Stimulated activated CD4-positive, alpha-beta T cell treated with anti-CD3 and anti-CD28 coated beads, Interleukin-1b, Interleukin-23, amount 100 ng/mL, for 1 hour (primary cell): ENCODE measurements around the gene STON2.

Source experiments
- DNase-seq, 2 donors: peaks; one replicate each; pipeline ENCODE4 v3.0.0-alpha.2; 2020; ENCODE audit warnings: low read depth in 2 of 2

The STON2 gene

GRCh38 chr14:81336009-81336408 lies 64.1 kb downstream of the STON2 start:
- DNase-seq, result no peak

GRCh38 chr14:81332725-81333124 lies 67.4 kb downstream of the STON2 start:
- DNase-seq, result no peak

DNA sequence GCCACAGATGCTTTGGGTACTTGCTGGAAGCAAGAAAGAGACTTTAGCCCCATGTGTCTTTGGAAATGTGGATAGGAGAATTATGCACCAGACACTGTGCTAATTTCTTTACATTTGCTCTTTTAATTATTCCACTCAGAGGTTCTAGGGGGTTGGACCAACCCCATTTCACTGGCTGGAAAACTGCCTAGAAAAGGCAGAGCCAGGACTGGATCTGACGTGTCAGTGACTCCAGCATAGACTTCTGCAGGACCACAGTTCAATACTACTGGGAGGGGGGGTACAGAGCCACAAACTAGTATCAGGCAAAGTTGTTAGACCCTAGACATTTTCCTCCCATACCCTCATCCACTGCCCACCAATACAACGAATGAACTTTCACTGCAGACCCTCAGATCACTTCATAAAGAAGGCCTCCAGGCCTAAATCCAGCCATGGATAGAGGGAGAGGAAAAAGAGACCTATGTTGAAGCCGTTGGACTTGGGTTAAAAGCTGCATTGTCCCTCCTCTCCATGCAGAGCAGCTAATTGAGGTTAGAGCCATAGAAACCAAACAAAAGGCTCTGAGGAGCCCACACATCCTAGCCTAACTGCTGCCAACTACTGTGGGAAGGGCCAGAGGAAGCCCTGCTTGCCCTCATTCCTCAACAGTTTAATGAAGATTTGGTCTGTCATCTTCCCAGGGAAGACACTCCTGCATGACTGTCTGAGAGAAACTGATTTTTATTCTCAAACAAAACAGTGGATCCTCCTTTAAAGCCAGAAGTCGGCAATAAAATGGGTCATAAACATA lies 68.7 kb downstream of the STON2 start:
- DNase-seq, result no peak

- no peak for DNase-seq
These were observed 69.5 kb downstream of the STON2 start for GRCh38 chr14:81330619-81331122.

- no peak for DNase-seq
These were observed 70.3 kb downstream of the STON2 start for GRCh38 chr14:81329640-81330381.

DNA sequence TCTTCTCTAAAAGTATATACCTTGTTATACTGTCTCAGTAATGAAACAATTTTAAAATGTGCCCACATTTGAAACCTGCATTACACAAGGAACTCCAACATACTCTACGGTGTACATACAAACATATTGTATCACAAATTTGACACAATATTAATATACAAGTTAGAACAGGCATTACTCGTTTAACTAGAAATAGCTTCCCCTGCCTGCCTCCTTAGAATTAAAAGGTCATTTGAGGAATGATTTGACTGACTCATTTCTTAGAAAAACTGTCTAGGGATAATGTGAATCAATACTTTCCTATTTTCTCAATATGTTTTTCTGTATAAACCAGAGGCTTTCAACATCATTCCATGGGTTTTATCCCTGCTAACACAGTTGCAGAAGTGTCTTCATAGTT lies 73.7 kb downstream of the STON2 start:
- no peak for DNase-seq

DNA sequence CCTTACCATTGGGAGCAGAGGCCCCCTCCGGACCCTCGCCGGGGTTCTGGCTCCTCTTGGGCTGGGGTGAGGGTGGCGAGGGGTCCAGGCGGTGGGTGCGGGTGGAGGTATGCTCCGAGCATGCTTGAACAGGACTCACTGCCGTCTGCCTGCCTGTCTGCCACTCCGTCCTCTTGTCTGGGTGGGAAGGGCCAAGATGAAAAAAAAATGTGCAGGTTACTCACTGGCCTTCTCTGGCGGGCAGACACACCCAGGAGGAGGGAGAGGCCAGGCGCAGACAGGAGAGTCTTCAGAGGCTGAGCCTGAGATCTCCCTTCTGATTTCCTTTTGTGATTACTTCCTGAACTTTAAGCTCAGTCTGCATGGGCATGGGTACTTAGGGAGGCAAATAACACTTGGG lies 76.1 kb downstream of the STON2 start:
- no peak for DNase-seq

DNA sequence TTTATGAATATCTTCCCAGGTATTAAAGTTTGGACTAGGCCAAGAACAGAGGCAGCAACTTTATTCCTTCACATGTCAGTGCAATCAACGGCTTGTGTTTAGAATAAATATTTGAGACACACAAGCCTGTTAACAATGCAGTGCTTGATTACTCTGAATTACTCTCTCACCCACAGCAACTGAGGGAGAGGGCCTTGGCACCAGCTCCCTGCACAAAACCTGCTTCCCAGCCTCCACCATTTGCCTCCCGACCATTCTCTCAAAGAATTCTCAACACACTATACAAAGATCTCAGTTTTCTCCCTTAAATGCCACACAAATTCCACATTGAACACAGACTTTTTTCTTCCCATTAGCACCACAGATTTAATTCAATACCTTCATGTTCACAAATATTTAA lies 77.0 kb downstream of the STON2 start:
- no peak for DNase-seq

DNA sequence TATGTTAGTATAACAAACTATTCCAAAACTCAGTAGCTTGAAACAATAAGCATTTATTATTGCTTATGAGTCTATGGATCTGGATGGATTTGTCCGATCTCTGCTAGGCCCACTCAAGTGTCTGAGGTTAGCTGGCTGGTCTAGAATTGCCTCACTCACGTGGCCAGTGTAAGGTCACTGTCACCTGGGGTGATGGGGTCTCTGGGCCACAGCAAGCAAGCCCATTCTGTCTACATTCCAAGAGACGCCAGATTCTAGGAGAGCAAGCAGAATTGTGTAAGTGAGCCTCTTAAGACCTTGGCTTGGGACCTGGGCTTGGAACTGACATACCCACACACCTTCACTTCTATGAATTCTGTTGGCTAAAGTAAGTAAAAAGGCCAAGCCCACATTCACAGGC lies 80.2 kb downstream of the STON2 start:
- DNase-seq, result no peak

DNA sequence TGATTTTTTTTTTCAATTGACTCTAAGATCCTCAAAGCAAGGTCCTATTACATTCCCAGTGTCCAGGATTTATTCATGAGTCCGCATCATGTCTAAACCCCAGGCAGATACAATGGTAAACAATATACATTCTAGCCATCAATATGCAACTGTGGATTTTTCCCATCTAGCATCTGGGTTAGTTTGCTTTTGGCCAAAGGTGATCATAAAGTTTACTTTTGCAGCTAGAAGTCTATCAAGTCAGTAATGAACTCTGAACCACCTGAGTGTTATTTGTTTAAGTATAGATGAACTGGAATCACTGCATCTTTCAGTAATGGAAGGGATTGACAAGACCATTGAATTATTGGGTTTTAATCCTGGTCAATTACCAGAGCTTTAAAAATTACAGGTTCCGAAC lies 80.8 kb downstream of the STON2 start:
- DNase-seq, result no peak

GRCh38 chr14:81315341-81315740 lies 84.8 kb downstream of the STON2 start:
- DNase-seq, result no peak

DNA sequence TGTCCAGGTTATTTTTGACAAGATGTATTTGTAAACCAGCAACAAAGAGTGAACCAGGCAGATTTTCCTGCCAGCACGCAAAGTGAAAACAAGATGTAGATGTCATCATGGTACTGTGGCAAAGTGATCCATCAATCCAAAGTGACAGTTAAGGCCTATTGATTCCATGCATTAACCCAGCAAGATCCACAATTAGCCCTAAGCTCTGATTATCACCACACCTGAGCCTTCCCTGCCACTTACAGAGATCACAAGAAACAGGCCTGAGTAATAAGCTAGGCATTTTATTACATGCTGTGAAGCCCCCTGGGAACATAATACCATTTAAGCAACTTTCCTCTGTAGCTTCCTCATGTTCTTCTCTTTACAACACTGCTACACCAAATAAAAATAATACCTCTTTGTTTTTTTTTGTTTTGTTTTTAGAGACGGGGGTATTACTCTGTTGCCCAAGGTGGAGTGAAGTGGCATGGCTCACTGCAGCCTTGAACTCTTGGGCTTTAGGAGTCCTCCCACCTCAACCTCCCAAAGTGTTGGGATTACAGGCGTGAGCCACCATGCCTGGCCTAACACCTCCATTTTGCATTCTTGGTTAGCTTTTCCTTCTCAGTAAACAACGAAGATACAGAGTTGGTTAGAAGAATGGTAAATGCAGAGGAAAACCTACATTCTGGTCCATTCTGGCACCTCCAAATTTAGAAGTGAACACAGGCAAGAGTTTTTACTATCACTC lies 85.5 kb downstream of the STON2 start:
- DNase-seq, result no peak

- DNase-seq, result no peak
These were observed 86.2 kb downstream of the STON2 start for GRCh38 chr14:81313775-81314429.

- DNase-seq, result no peak
These were observed 86.9 kb downstream of the STON2 start for GRCh38 chr14:81313200-81313599.

GRCh38 chr14:81312289-81312876 lies 87.7 kb downstream of the STON2 start:
- DNase-seq, result no peak

DNA sequence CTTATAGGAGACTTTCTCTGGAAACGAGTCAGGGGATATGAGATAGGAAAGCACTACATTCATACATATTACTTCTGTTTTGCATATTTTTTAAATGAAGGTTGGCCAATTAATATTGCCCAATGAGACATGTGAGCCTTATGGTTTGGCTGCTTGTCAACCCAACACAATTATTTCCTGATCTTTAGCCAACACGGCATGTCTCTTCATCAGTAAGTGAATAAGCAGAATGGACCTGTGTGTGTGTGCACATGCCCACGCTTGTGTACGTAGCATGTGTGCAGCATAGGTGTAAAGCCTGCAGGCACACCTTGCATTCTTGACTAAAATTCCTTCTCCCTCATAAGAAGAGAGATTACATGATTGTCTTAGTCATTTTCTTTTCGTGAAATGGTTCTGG lies 88.3 kb downstream of the STON2 start:
- no peak for DNase-seq

DNA sequence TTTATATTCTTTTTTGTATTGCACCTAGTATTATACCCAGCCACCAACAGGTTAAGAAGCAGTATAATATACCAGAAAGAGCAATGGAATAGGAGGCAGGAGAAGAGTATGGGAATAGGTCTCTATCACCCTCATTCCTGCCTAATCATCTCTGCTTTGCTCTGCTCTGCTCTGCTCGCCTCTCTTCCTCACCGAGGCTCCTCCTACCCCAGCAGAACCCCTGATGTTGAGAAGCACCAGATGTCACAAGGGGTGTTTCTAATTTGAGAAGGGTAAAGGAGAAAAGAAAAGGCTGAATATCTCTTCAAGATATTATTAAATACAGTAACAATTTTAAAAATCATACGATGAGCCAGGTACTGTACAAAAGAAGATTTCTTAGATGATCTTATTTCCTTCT lies 89.0 kb downstream of the STON2 start:
- DNase-seq, result no peak

DNA sequence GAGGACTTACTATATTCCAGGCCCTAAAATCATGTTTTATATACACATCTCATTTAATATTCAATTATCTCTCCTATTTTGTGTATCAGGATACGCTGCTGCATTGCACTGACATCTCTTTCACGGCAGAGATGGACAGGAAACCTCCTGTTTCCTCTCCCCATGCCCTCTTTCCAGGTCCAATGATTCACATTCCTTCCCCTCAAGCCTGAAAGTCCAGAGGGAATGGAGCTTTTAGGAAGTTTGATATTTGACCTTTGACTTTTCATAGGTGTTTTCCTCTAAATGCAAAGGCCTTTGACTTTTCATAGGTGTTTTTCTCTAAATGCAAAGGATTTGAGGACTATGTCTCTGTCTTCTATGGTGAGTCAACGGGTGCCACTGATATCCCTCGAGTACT lies 89.5 kb downstream of the STON2 start:
- DNase-seq, result no peak

GRCh38 chr14:81309511-81309910 lies 90.6 kb downstream of the STON2 start:
- no peak for DNase-seq

- no peak for DNase-seq
These were observed 94.4 kb downstream of the STON2 start for GRCh38 chr14:81305743-81306142.

- no peak for DNase-seq
These were observed 95.1 kb downstream of the STON2 start for GRCh38 chr14:81305065-81305464.
